ENCODE measurements around the gene PHF19.

PHF19 gene

GRCh38 chr9:120853198-120853597 lies 23.8 kb downstream of the PHF19 start:
- no peak for TF ChIP-seq CTCF (IDR thresholded peaks at IDR 0.05; ENCODE audit: insufficient read depth, low read depth, low read length, missing control alignments)
- no peak for DNase-seq (ENCODE audit: low read depth)

GRCh38 chr9:120852240-120853010 lies 24.6 kb downstream of the PHF19 start:
- no peak overlapping the region for H3K4me3 ChIP-seq (ENCODE audit: low read length)
- DNase-seq (ENCODE audit: low read depth): no peak
- TF ChIP-seq CTCF (IDR thresholded peaks at IDR 0.05; ENCODE audit: insufficient read depth, low read depth, low read length, missing control alignments): no peak

More at GRCh38 chr9:120853198-120853597, 23.8 kb downstream of the PHF19 start:
- H3K4me3 ChIP-seq (ENCODE audit: low read length): no peak overlapping the region

GRCh38 chr9:120851449-120851848 lies 25.5 kb downstream of the PHF19 start:
- no peak for DNase-seq (ENCODE audit: low read depth)

GRCh38 chr9:120850315-120850714 lies 26.7 kb downstream of the PHF19 start:
- no peak for TF ChIP-seq CTCF (IDR thresholded peaks at IDR 0.05; ENCODE audit: insufficient read depth, low read depth, low read length, missing control alignments)
- H3K4me3 ChIP-seq (ENCODE audit: low read length): no peak overlapping the region
- DNase-seq (ENCODE audit: low read depth): no peak

More at GRCh38 chr9:120851449-120851848, 25.5 kb downstream of the PHF19 start:
- TF ChIP-seq CTCF (IDR thresholded peaks at IDR 0.05; ENCODE audit: insufficient read depth, low read depth, low read length, missing control alignments): no peak
- H3K4me3 ChIP-seq (ENCODE audit: low read length): no peak overlapping the region

- DNase-seq (ENCODE audit: low read depth): no peak
- no peak overlapping the region for H3K4me3 ChIP-seq (ENCODE audit: low read length)
- no peak for TF ChIP-seq CTCF (IDR thresholded peaks at IDR 0.05; ENCODE audit: insufficient read depth, low read depth, low read length, missing control alignments)
These were observed 30.1 kb downstream of the PHF19 start for GRCh38 chr9:120846906-120847305.

GRCh38 chr9:120846251-120846889 lies 30.6 kb downstream of the PHF19 start:
- no peak for DNase-seq (ENCODE audit: low read depth)
- no peak for TF ChIP-seq CTCF (IDR thresholded peaks at IDR 0.05; ENCODE audit: insufficient read depth, low read depth, low read length, missing control alignments)
- H3K4me3 ChIP-seq (ENCODE audit: low read length): no peak overlapping the region

Data from epithelial cell of esophagus (primary cell).